CD4-positive, alpha-beta T cell treated with Interferon gamma for 1 hour (primary cell): Measurements from ENCODE around the gene ERC2.

Experiments
- DNase-seq: peaks from one replicate; pipeline ENCODE4 v3.0.0-alpha.2; 2020

ERC2 gene

DNA sequence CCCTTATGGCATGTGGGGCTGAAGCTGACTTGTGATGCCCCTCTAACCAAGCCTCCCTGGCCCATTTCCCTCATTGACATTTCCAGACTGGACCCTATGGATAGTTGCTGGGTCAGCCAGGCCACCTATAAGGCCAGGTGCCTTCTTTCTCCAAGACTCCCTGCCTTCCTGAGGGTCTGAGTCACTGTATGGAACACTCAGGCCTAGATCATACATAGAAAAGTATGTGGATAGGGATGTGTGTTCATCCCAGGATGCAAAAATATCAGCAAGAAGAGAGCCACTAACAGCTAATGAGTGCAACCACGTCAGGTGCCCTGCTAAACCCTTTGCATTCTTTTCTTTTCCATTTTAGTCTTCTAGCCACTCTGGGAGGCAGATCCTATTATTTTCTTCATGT is 812.7 kb downstream of the ERC2 start:
- no peak for DNase-seq

GRCh38 chr3:55654123-55654760 is 814.0 kb downstream of the ERC2 start:
- no peak for DNase-seq

GRCh38 chr3:55651011-55651410 is 817.3 kb downstream of the ERC2 start:
- DNase-seq: no peak

DNA sequence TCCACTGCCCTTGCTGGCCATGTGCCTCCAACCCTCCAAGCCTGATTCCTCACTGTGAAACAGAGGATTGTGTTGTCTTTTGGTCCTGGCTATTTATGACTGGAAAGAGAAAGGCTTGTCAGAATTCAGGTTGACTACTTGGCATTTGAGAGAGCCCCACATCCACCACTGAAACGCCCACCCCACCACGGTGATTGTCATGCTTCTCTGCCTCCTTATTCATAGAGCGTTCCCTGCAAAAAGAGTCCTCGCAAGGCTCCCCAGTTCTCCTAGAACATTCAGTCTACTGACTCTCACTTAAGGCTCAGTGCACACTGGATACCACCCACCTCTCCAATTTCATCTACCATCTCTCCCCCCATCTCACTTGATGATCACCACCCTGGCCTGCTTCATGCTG is 818.3 kb downstream of the ERC2 start:
- no peak for DNase-seq

GRCh38 chr3:55649554-55649953 is 818.7 kb downstream of the ERC2 start:
- DNase-seq: no peak

DNA sequence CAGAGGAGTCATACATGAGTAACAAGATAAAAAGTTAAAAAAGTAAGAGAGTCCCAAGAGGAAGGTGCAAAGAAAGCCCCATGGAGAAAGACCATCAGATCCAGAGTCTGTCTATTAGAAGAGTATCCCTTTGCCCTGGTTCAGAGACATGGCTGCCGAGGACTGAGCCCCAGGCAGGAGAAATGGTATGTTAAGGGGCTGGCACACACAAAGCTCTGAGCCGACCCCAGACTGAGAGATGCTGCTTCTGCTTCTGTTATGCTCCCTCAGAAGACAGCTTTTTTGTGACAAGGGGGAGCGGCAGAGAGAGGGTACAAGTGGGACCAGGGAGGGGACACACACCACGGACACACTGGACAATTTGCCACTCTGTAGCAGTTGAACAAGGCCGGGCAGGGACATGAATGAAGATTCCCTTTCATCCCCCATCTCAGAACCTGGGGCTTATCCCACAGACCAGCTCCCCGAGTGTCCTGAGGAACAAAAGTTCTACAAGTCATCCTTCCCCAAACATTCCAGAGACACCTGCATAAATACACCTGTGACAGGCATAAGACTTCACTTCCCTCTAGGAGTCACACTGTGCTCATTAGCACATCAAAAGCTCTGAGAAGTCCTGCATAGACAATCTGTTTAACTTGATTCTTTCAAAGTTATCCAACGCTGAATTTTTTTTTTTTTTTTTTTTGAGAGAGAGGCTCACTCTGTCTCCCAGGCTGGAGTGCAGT is 819.5 kb downstream of the ERC2 start:
- no peak for DNase-seq

DNA sequence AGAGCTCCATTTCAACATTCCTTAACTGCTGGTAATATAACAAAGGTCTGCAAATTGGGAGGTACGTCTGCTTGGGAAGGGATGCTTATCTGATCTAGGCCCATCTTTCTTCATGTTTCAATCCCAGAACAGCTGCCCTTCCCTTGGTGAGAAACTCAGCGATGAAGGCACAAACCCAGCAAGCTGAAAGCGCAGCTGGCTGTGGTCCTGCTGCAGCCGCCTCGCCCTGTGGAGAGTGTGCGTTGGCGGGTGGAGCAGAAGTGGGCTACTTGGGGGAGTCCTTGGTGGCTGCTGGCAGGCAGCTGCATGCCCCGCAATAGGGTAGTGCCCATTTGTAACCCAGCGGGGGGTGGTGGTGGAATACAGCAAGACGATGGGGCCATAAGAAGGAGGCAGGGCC is 820.6 kb downstream of the ERC2 start:
- DNase-seq: no peak

DNA sequence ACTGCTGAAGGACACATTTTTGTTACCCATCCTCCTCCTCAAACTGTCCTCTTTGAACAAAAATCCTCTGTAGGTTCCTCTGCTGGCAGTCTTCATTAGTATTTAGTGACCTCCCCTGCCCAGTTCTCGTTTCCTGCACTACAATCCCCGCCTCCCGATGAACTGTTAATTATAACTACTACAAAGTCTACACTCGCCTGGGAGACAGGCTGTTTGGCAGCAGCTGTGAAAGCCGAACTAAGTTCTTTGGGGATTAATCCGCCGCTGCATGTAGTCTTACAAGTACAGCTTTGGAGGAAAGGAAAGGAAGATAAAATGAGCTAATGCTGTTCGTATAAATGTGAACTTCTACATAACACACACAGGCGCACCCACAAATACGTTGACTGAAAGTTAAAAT is 821.2 kb downstream of the ERC2 start:
- DNase-seq: no peak

DNA sequence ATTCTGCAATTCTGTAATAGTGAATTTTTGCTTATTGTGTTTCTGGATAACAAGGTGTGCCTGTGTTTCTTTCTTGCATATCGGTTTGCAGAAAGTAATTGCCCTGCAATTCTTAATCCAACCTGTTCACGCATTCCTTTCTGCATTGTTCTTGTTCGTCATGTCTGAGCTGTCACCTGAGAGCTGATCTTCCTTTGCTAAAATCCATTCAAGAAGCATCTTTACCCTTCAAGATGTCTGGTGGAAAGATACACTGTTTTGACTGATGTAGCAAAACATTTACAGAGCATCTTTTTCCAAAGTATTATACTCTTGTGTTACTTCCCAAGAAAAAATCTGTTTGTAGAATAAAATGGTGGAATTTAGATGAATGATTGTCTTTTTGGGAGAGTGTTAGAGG is 822.1 kb downstream of the ERC2 start:
- DNase-seq: no peak

DNA sequence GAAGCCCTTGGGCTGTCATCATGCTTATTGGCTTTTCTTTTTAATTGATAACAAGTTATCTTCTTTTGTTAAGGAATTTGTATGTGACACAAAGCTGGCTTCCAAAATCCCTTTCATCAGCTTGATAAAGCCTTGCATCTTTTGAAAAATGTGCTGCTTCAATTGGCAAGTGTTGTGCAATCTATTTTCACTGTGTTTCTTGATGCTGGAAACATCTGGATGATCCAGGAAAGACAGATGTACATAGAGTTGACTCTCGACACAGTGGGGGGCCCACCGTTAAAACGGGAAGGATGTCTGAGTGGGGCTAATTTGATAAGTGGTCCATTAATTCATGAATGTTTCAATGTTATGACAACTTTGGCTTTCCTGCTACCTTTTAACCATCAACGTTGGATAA is 822.8 kb downstream of the ERC2 start:
- no peak for DNase-seq

DNA sequence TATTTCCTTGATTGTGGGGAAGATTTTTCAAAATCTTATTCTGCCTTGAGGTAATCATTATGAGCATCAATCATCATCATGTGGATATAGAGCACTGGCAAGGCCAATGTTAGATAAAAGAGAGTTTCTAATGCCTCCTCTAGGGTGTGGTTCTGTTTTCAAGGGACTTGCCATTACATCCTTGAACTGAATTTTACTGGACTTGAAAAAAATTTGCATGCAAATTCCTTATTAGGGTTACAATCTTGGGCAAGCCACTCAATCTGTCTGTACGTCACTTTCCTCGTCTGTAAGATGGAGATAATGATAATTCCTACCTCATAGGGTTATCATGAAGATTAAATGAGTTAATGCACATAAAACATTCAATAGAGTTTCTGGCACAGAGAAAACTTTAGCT is 825.0 kb downstream of the ERC2 start:
- DNase-seq: no peak

DNA sequence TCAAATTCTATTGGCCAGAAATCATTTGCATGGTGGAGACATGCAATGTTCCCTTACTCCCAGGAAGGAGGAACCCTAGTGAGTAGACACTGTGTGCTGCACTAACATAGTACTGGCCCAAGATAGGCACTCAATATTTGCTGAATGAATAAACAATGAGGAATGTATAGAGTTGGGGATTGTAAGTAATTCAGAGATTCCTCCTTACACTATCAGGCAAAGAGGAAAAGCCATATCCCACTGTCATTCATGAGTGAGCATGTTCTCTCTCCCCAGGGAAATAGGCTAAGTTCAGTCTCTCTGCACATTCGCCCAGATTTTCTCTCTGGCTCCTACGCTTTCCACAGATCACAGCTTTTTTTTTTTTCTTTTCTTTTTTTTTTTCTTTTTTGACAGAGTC is 826.3 kb downstream of the ERC2 start:
- no peak for DNase-seq

DNA sequence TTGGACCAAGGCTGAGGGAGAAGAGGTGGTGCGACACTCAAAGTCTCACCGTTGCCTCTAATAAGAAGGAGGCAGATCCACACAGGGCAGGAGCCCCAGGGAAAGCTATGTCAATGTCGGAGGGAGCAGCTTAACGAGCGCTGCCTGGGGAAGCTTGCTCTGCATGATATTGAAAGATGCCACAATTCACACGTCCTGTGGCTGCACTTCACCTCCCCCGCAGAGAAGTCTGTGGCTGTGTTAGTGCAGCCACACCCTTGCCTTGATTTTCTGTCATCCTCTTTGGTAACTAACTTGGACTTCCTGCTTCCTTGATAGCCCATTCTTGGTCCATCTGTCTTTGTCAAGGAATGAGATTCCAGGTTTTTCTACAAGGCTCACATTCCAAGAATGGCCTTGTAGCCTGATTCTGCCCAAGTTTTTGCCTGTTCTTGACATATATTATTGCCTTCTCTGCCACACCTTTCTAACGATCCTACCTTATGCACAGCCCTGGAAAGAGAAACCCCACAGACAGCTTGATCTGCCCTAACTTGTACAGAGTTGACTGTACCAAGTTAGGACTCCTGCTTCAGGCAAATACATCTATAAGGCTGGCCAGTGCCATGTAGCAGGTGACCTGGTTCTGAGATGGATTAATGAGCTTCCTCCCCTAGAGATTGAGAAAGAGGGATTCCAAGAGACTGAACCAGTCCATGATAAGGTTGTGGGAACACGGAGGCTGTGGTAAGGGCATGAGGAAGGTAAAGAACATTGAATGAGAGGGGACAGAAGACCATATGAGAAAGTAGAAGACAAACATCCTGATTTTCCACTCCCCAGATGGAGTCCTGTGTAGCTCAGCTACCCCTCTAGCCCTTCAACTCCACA is 828.1 kb downstream of the ERC2 start:
- DNase-seq: no peak

- no peak for DNase-seq
These were observed 829.1 kb downstream of the ERC2 start for GRCh38 chr3:55639143-55639542.

GRCh38 chr3:55637906-55638638 is 830.2 kb downstream of the ERC2 start:
- no peak for DNase-seq

GRCh38 chr3:55636300-55637195 is 831.7 kb downstream of the ERC2 start:
- no peak for DNase-seq

GRCh38 chr3:55634345-55634744 is 833.9 kb downstream of the ERC2 start:
- DNase-seq: no peak

GRCh38 chr3:55633333-55633732 is 834.9 kb downstream of the ERC2 start:
- DNase-seq: no peak

DNA sequence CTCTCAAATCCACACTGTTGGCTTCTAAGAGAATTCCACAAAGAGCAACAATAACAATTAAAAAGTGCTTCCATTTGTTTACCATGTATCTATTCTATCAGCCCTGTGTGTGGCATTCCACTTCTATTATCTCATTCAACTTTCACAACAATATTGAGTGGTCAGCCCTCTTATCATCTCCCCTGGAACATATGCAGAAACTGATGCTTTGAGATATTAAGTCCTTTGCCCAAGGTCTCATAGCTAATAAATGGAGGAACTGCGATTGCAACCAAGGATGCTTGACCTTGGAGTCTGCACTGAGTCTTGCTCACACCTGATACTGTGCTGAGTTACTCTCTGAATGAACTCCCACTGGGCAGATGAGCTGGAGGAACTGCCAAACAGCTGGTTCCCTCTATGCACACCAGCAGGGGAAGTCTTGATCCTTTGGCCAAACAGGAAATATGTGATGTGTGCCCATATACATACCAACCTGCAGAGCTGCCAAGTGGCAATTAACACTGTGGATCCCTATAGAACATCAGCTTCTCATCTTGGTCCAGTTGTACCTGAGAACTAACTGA is 836.4 kb downstream of the ERC2 start:
- DNase-seq: no peak

- no peak for DNase-seq
These were observed 837.4 kb downstream of the ERC2 start for GRCh38 chr3:55630921-55631299.

DNA sequence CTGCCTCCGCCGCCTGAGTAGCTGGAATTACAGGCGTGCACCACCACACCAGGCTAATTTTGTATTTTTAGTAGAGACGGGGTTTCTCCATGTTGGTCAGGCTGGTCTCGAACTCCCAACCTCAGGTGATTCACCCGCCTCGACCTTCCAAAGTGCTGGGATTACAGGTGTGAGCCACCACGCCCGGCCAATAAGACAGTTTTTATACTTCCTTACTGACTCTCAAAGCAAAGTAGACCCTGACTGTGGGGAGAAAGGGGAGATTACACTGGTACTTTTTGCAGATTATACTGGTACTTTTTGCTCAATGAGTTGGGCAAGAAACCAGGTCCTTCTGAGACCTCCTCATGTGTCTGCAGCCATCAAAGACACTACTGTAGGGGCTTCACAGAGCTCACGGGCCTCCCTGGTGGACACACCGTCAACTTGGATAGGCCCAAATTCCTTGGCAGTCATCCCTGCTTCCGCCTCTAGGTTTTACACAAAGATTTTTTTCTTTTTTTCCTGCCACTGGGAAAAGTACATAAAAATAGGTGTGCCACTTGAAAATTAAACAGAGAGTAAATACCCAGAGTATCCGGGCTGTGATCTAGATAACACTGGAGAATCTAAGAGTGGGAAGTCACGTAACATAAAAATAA is 837.9 kb downstream of the ERC2 start:
- DNase-seq: no peak
